Glutamatergic neuron (in vitro differentiated cells): ENCODE data around the gene HDAC6. TPM values are rescaled to one million over a fixed set of nuclear protein-coding genes. Genes with fewer than 3 reads are reported as not detected.

Experiments used
- DNase-seq: peaks from one replicate; pipeline ENCODE4 v3.0.0; 2022
- H3K27ac Mint-ChIP-seq: one replicate; pipeline ENCODE4 v1.8.0; 2020; ENCODE audit warnings: mild to moderate bottlenecking, mixed read lengths, inconsistent platforms; ENCODE audit not compliant: unreplicated experiment
- H3K27me3 Mint-ChIP-seq: one replicate; pipeline ENCODE4 v1.8.0; 2020; ENCODE audit warnings: mild to moderate bottlenecking, moderate library complexity, mixed read lengths, inconsistent platforms; ENCODE audit not compliant: unreplicated experiment
- H3K36me3 Mint-ChIP-seq: one replicate; pipeline ENCODE4 v1.8.0; 2020; ENCODE audit warnings: mild to moderate bottlenecking, mixed read lengths, inconsistent platforms; ENCODE audit not compliant: unreplicated experiment
- H3K4me1 Mint-ChIP-seq: one replicate; pipeline ENCODE4 v1.8.0; 2020; ENCODE audit warnings: mild to moderate bottlenecking, low read depth, mixed read lengths, inconsistent platforms; ENCODE audit not compliant: unreplicated experiment
- H3K4me3 Mint-ChIP-seq: one replicate; pipeline ENCODE4 v1.8.0; 2020; ENCODE audit warnings: mild to moderate bottlenecking, mixed read lengths, inconsistent platforms; ENCODE audit not compliant: unreplicated experiment
- H3K9me3 Mint-ChIP-seq: one replicate; pipeline ENCODE4 v1.8.0; 2020; ENCODE audit warnings: mild to moderate bottlenecking, moderate library complexity, mixed read lengths, inconsistent platforms; ENCODE audit not compliant: unreplicated experiment
- CTCF ChIP-seq: fragments of 200-600 bp; sonication (generic); IDR thresholded peaks from one replicate; pipeline ENCODE4 v1.5.0; 2021; ENCODE audit not compliant: partially characterized antibody, unreplicated experiment
- total RNA-seq: library from RNA; stranded (reverse); fragmentation: NEBNext Ultra II Directional; extraction: Animal tissue kit (Norgen Biotek cat#: 25700); gene quantifications from one replicate; pipeline ENCODE4 v1.2.1, GENCODE V29; 2021; ENCODE audit not compliant: unreplicated experiment

The HDAC6 gene
- total RNA-seq, 1 donor from 2014 or later = 264 TPM

DNA sequence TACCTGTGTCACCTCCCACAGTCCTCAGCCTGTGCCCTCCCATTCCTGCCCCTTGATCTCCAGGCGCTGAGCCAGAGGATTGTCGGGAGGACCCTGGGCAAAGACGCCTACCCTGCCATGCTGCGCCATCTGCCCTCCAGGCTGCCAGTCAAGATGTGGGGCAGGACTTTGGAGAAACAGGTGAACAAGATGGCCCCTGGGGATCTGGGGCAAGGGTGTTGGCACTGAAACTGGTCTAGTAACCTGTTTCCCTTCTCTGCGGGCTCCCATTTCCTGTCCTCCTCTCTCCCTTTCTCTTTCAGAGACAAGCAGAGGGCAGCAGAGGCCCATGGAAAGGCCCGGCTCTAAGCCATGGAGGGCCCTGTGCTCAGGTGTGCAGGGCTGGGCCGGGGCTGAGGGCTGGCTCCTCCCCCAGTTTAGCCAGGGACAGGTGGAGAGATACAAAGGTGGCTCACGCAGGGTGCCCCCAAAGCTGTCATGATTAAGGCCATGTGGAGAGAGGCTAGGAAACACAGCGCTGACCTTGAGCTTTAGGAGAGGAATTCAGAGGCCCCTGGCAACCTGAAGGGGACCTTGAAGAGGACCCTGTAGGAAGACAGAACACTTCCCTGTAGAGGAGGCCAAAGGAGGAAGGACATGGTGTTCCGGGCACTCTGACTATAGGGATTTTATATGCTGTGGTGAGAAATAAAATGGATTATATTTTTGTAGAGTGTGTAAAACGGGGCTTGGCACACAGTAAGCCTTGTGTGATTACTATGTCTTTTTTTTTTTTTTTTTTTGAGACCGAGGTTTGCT is 40.0 kb upstream of the HDAC6 start, which contains the start of gene GLOD5:
TSS of gene GLOD5 (plus strand) at position 74 of the 798 bp plus-strand sequence. CDS start at position 118, 44 bp downstream.
- peak; percentile 16 for DNase-seq
- no peak for TF ChIP-seq CTCF
- no peak within 1 kb of the TSS for H3K27ac Mint-ChIP-seq
- no peaks in the 10 kb centered on the region for H3K27me3 Mint-ChIP-seq
- no peaks in the 10 kb centered on the region for H3K4me1 Mint-ChIP-seq
- no peak within 1 kb of the TSS for H3K4me3 Mint-ChIP-seq
- no peaks in the 10 kb centered on the region for H3K9me3 Mint-ChIP-seq
- no peaks in the 10 kb centered on the region for H3K36me3 Mint-ChIP-seq

DNA sequence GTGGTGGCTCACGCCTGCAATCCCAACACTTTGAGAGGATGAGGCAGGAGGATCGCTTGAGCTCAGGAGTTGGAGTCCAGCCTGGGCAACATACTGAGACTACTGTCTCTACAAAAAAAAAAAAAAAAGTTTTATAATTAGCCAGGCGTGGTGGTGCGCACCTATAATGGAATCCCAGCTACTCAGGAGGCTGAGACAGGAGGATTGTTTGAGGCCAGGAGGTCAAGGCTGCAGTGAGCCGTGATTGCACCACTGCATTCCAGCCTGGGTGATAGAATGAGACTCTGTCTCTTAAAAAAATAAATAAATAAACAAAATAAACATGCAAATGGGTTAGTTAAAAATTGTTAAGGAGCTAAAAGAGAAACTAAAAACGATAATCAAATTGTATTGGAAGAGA is 32.6 kb upstream of the HDAC6 start:
- no peaks in the 10 kb centered on the region for H3K9me3 Mint-ChIP-seq
- no peaks in the 10 kb centered on the region for H3K4me1 Mint-ChIP-seq
- no peaks in the 10 kb centered on the region for H3K27me3 Mint-ChIP-seq
- TF ChIP-seq CTCF = no peak
- H3K36me3 Mint-ChIP-seq = no peaks in the 10 kb centered on the region
- H3K27ac Mint-ChIP-seq = no peak overlapping the region
- no peak overlapping the region for H3K4me3 Mint-ChIP-seq
- DNase-seq = no peak

GRCh38 chrX:48770296-48770695 is 31.6 kb upstream of the HDAC6 start:
- DNase-seq = no peak
- Mint-ChIP-seq H3K9me3 (peaks cover 3% of the 10 kb centered on the region), H3K27ac (no peak overlapping the region), H3K4me3 (no peak overlapping the region), H3K36me3 (no peaks in the 10 kb centered on the region), H3K27me3 (peaks cover 2% of the 10 kb centered on the region), H3K4me1 (no peaks in the 10 kb centered on the region)
- TF ChIP-seq CTCF = no peak

DNA sequence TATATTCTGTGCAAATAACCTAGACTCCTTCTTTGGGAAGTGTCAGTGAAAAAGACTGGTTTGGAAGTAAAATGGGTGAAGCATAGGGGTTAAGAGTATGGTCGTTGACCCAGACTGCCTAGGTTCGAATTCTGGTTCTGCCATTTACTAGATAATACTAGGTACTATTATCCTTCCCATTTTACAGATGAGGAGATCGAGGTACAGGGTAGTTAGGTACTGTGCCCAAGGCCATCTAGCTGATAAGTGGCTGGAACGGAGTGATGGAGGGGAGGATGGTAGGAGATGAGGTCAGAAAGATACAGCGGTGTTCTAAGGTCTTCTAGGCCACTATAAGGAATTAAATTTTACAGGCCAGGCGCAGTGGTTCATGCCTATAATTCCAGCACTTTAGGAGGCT is 29.3 kb upstream of the HDAC6 start:
- peaks cover 2% of the 10 kb centered on the region for H3K27me3 Mint-ChIP-seq

More for the DNA sequence above, 29.3 kb upstream of the HDAC6 start:
- no peak for DNase-seq
- Mint-ChIP-seq H3K4me3 (no peak overlapping the region), H3K36me3 (no peaks in the 10 kb centered on the region), H3K9me3 (peaks cover 4% of the 10 kb centered on the region), H3K4me1 (no peaks in the 10 kb centered on the region), H3K27ac (no peak overlapping the region)
- no peak for TF ChIP-seq CTCF
